HepG2 (cell line): ENCODE measurements around the gene MVK. TPM values are rescaled to one million over a fixed set of nuclear protein-coding genes. Genes with fewer than 3 reads are reported as not detected.

ENCODE experiments used
- ATAC-seq: fragments of 200-7000 bp; cut with Tn5 transposase; 3 replicates; pipeline ENCODE4 v1.9.1; 2020; ENCODE audit warnings: mild to moderate bottlenecking, moderate library complexity
- BruUV-seq: library from RNA; stranded (reverse); fragments of 400-500 nt; replicated peaks from 2 replicates; lab custom pipeline; 2021; lab: Mats Ljungman, UMichigan
- CTCF ChIA-PET: fragments of 300-600 bp; formaldehyde crosslinking; extraction: SDS; loops from one replicate; lab custom pipeline; 2021; ENCODE audit warnings: low total read pairs, inconsistent platforms, low intra/inter-chr PET ratio; lab: Yijun Ruan, JAX
- POLR2A ChIA-PET: fragments of 350-600 bp; sonication (Branson Sonifier 250); formaldehyde crosslinking; loops from one replicate; lab custom pipeline; 2020; ENCODE audit warnings: antibody characterized with exemption, inconsistent platforms; lab: Yijun Ruan, JAX
- DNase-seq: peaks from one replicate; pipeline ENCODE4 v3.0.0-alpha.2; 2015; ENCODE audit warnings: low spot score
- FAIRE-seq: peaks from 3 replicates; lab custom pipeline; 2011; peaks lifted over from hg19 to GRCh38; lab: Jason Lieb, UNC
- H2AFZ ChIP-seq: one replicate; pipeline ENCODE4 v1.6.1; 2011; ENCODE audit warnings: low read length, inconsistent platforms
- H3K27ac ChIP-seq: fragments of 300-600 bp; 3 replicates; pipeline ENCODE4 v1.8.0; 2011; ENCODE audit warnings: mixed run types, mild to moderate bottlenecking, mixed read lengths, low read length, inconsistent platforms; ENCODE audit not compliant: insufficient read depth; ENCODE audit errors: extremely low read length
- H3K27me3 ChIP-seq, 2 experiments: fragments of 200-600 bp in 1 of 2; 2 replicates in 1 of 2; 3 replicates in 1 of 2; pipeline versions ENCODE4 v1.6.0 to v1.8.0; 2011; ENCODE audit warnings: low read length in 2 of 2, mild to moderate bottlenecking in 2 of 2, moderate library complexity in 2 of 2, inconsistent platforms in 1 of 2; ENCODE audit not compliant: insufficient read depth in 2 of 2, control insufficient read depth in 1 of 2
- H3K36me3 ChIP-seq, 2 experiments: fragments of 200-600 bp in 1 of 2; replicated peaks in 1 of 2; 2 replicates in 1 of 2; 3 replicates in 1 of 2; pipeline versions ENCODE4 v1.5.1 to v1.8.0; 2011; ENCODE audit warnings: low read length in 2 of 2, inconsistent platforms in 1 of 2; ENCODE audit not compliant: insufficient read depth in 2 of 2, control insufficient read depth in 1 of 2
- H3K4me1 ChIP-seq: 2 replicates; pipeline ENCODE4 v1.5.1; 2012; ENCODE audit warnings: low read length, inconsistent platforms; ENCODE audit not compliant: insufficient read depth
- H3K4me2 ChIP-seq: 2 replicates; pipeline ENCODE4 v1.6.0; 2011; ENCODE audit warnings: low read depth, low read length, inconsistent platforms
- H3K4me3 ChIP-seq, 3 experiments: fragments of 200-600 bp in 1 of 3; sonication (generic), shearing (Covaris generic) in 1 of 3; replicated peaks in 1 of 3; 2 replicates each; pipeline ENCODE4 v1.5.1; 2011 to 2016; ENCODE audit warnings: low read length in 3 of 3, inconsistent platforms in 2 of 3, low read depth in 2 of 3, mild to moderate bottlenecking in 2 of 3, control low read depth in 1 of 3, mixed read lengths in 1 of 3; ENCODE audit not compliant: insufficient read depth in 1 of 3
- H3K79me2 ChIP-seq: one replicate; pipeline ENCODE4 v1.6.1; 2011; ENCODE audit warnings: low read length, inconsistent platforms; ENCODE audit not compliant: insufficient read depth
- H3K9ac ChIP-seq: 2 replicates; pipeline ENCODE4 v1.6.0; 2011; ENCODE audit warnings: mild to moderate bottlenecking, low read depth, low read length, inconsistent platforms; ENCODE audit not compliant: insufficient read depth
- H3K9me3 ChIP-seq: 2 replicates; pipeline ENCODE4 v1.5.1; 2012; ENCODE audit warnings: mild to moderate bottlenecking, low read length
- H4K20me1 ChIP-seq: 2 replicates; pipeline ENCODE4 v1.6.0; 2011; ENCODE audit warnings: inconsistent platforms, mild to moderate bottlenecking, low read length, moderate library complexity; ENCODE audit not compliant: insufficient read depth
- ESRRA ChIP-seq: sonication (generic); formaldehyde crosslinking; IDR thresholded peaks from 2 replicates; pipeline ENCODE4 v1.5.1; 2020; ENCODE audit warnings: mild to moderate bottlenecking, low read depth, missing genetic modification reagents
- FOSL2 ChIP-seq: sonication (generic); formaldehyde crosslinking; IDR thresholded peaks from 2 replicates; pipeline ENCODE4 v1.4.0; 2020; ENCODE audit warnings: missing genetic modification reagents
- KDM2A ChIP-seq: sonication (generic); formaldehyde crosslinking; IDR thresholded peaks from 2 replicates; pipeline ENCODE4 v1.4.0; 2020; ENCODE audit warnings: low read depth, missing genetic modification reagents, borderline replicate concordance
- KLF13 ChIP-seq: sonication (generic); formaldehyde crosslinking; IDR thresholded peaks from 2 replicates; pipeline ENCODE4 v1.4.0; 2020; ENCODE audit warnings: mild to moderate bottlenecking, missing genetic modification reagents
- NFKB2 ChIP-seq: sonication (generic); formaldehyde crosslinking; IDR thresholded peaks from 2 replicates; pipeline ENCODE4 v1.4.0; 2020; ENCODE audit warnings: missing genetic modification reagents, borderline replicate concordance
- REXO4 ChIP-seq: sonication (generic); formaldehyde crosslinking; IDR thresholded peaks from 2 replicates; pipeline ENCODE4 v1.8.0; 2022; ENCODE audit warnings: missing genetic modification reagents, mild to moderate bottlenecking, borderline replicate concordance
- RFX5 ChIP-seq: IDR thresholded peaks from 2 replicates; pipeline ENCODE4 v1.6.1; 2011; ENCODE audit warnings: low read depth, low read length, improper control_type of control experiment
- SMAD3 ChIP-seq: sonication (generic); formaldehyde crosslinking; IDR thresholded peaks from 2 replicates; pipeline ENCODE4 v1.4.0; 2020; ENCODE audit warnings: missing genetic modification reagents
- SMARCC2 ChIP-seq: fragments of 450-650 bp; IDR thresholded peaks from 2 replicates; pipeline ENCODE4 v1.6.1; 2017; ENCODE audit warnings: antibody characterized with exemption, mild to moderate bottlenecking
- ZFP41 ChIP-seq: sonication (generic); formaldehyde crosslinking; IDR thresholded peaks from 2 replicates; pipeline ENCODE4 v1.4.0; 2020; ENCODE audit warnings: mild to moderate bottlenecking, missing genetic modification reagents, borderline replicate concordance
- ZNF766 ChIP-seq: sonication (generic); formaldehyde crosslinking; IDR thresholded peaks from 2 replicates; pipeline ENCODE4 v1.5.0; 2020; ENCODE audit warnings: missing genetic modification reagents, borderline replicate concordance
- ZNF879 ChIP-seq: sonication (generic); formaldehyde crosslinking; IDR thresholded peaks from 2 replicates; pipeline ENCODE4 v1.8.1; 2023; ENCODE audit warnings: missing genetic modification reagents
- WGBS: methylation state at CpG from one replicate; pipeline ENCODE4 v1.1.6; 2017; ENCODE audit warnings: low lambda C conversion rate; 5-methylcytosine and 5-hydroxymethylcytosine counted together
- in situ Hi-C: cut with HindIII; loops from 2 replicates; pipeline ENCODE4 v1.10.0; 2017; ENCODE audit warnings: low pct_unique_long_range_greater_than_20kb; ENCODE audit not compliant: extremely low pct_ligation_motif_present
- intact Hi-C: fragments of 100-400 bp; cut with micrococcal nuclease; formaldehyde crosslinking; loops from one replicate; pipeline ENCODE4 v1.10.0; 2022; ENCODE audit not compliant: unreplicated experiment
- polyA plus RNA-seq, 8 experiments: library from polyadenylated mRNA; depleted of rRNA in 3 of 8; stranded (reverse) in 7 of 8; unstranded in 1 of 8; fragments of >200 nt; fragmentation: Illumina TruSeq in 4 of 8; extraction: Trizol in 4 of 8; gene quantifications; 2 replicates each; pipeline versions ENCODE4 v1.2.1 to v1.2.3, GENCODE V29; 2011 to 2016; ENCODE audit warnings: low read depth in 4 of 8, missing spikeins in 1 of 8, mixed read lengths in 1 of 8; ENCODE audit not compliant: insufficient read depth in 1 of 8
- total RNA-seq, 5 experiments: library from RNA; depleted of rRNA; stranded (reverse); fragments of >200 nt; fragmentation: Illumina TruSeq; extraction: Trizol; gene quantifications; 2 replicates each; pipeline ENCODE4 v1.2.3, GENCODE V29; 2016; ENCODE audit warnings: low read depth in 1 of 5
- TF ChIP-seq, protein P1 (sequence below): sonication (generic); formaldehyde crosslinking; conservative IDR thresholded peaks from 2 replicates; pipeline ENCODE4 v1.4.0; 2020; ENCODE audit warnings: missing genetic modification reagents
- TF ChIP-seq, protein P2 (sequence below): sonication (generic); formaldehyde crosslinking; IDR thresholded peaks from 2 replicates; pipeline ENCODE4 v1.4.0; 2020; ENCODE audit warnings: mild to moderate bottlenecking, missing genetic modification reagents
- TF ChIP-seq, protein P3 (sequence below): sonication (generic); formaldehyde crosslinking; IDR thresholded peaks from 2 replicates; pipeline ENCODE4 v1.4.0; 2020; ENCODE audit warnings: missing genetic modification reagents
- TF ChIP-seq, protein P4 (sequence below): sonication (generic); formaldehyde crosslinking; IDR thresholded peaks from 2 replicates; pipeline ENCODE4 v1.9.0; 2022; ENCODE audit warnings: low read depth, missing genetic modification reagents

Gene MVK
- total and polyA plus RNA-seq, 2 of the 13 experiments (the other 11 are each of a cell fraction or from before 2014, with no cell fraction given): 11.6 to 66.9 TPM

DNA sequence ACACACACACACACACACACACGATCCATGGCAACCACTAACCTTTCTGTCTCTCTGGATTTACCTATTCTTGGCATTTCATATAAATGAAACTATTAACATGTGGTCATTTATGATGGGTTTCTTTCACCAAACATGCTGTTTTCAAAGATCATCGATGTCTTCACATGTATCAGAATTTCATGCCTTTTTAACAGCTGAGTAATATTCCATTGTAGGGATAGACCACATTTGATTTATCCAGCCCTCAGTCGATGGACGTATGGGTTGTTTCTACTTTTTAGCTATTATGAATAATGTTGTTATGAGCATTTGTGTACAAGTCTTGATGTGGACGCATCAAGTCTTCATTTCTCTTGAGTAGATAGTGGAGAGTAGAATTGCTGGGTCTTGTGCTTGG is 56.5 kb downstream of the MVK start:
- Histone ChIP-seq H3K9me3 (0 out of 2 replicates have a peak, but pooled peaks cover 4% of the 10 kb centered on the region), H4K20me1 (no peaks in the 10 kb centered on the region), H2AFZ (no peak overlapping the region), H3K27me3 (peaks cover 0 to 17% of the 10 kb centered on the region in 2 experiments; a peak in 2 of 5 replicates), H3K4me1 (no peaks in the 10 kb centered on the region), H3K27ac (no peak overlapping the region), H3K79me2 (no peaks in the 10 kb centered on the region), H3K9ac (no peak overlapping the region), H3K4me3 (no peak overlapping the region), H3K36me3 (no peaks in the 10 kb centered on the region), H3K4me2 (no peak overlapping the region)
- CTCF ChIA-PET: no interaction called here
- no peak for ATAC-seq
- in situ Hi-C loops: no loop called here
- WGBS: 26% methylated on average over 5 of the region's 5 CpGs
- intact Hi-C loops: no loop called here
- POLR2A ChIA-PET: interaction anchor here (0.6 kb wide), 1 partner anchor 321 kb away, joined by 3 read pairs; no protein-coding TSS in a partner anchor
- TF ChIP-seq, protein P1, sequence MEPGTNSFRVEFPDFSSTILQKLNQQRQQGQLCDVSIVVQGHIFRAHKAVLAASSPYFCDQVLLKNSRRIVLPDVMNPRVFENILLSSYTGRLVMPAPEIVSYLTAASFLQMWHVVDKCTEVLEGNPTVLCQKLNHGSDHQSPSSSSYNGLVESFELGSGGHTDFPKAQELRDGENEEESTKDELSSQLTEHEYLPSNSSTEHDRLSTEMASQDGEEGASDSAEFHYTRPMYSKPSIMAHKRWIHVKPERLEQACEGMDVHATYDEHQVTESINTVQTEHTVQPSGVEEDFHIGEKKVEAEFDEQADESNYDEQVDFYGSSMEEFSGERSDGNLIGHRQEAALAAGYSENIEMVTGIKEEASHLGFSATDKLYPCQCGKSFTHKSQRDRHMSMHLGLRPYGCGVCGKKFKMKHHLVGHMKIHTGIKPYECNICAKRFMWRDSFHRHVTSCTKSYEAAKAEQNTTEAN: no peak
- TF ChIP-seq NFKB2 (CRISPR knock-in tag) (no peak), ZNF766 (no peak), ESRRA (CRISPR knock-in tag) (no peak), ZNF879 (no peak), KLF13 (no peak), SMAD3 (CRISPR knock-in tag) (no peak), KDM2A (no peak), ZFP41 (CRISPR knock-in tag) (no peak), SMARCC2 (no peak), FOSL2 (CRISPR knock-in tag) (no peak), RFX5 (no peak), REXO4 (CRISPR knock-in tag) (no peak)
- TF ChIP-seq, protein P2, sequence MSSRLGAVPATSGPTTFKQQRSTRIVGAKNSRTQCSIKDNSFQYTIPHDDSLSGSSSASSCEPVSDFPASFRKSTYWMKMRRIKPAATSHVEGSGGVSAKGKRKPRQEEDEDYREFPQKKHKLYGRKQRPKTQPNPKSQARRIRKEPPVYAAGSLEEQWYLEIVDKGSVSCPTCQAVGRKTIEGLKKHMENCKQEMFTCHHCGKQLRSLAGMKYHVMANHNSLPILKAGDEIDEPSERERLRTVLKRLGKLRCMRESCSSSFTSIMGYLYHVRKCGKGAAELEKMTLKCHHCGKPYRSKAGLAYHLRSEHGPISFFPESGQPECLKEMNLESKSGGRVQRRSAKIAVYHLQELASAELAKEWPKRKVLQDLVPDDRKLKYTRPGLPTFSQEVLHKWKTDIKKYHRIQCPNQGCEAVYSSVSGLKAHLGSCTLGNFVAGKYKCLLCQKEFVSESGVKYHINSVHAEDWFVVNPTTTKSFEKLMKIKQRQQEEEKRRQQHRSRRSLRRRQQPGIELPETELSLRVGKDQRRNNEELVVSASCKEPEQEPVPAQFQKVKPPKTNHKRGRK (CRISPR knock-in tag): no peak
- TF ChIP-seq, protein P3, sequence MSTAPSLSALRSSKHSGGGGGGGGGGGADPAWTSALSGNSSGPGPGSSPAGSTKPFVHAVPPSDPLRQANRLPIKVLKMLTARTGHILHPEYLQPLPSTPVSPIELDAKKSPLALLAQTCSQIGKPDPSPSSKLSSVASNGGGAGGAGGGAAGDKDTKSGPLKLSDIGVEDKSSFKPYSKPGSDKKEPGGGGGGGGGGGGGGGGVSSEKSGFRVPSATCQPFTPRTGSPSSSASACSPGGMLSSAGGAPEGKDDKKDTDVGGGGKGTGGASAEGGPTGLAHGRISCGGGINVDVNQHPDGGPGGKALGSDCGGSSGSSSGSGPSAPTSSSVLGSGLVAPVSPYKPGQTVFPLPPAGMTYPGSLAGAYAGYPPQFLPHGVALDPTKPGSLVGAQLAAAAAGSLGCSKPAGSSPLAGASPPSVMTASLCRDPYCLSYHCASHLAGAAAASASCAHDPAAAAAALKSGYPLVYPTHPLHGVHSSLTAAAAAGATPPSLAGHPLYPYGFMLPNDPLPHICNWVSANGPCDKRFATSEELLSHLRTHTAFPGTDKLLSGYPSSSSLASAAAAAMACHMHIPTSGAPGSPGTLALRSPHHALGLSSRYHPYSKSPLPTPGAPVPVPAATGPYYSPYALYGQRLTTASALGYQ (CRISPR knock-in tag): no peak
- TF ChIP-seq, protein P4, sequence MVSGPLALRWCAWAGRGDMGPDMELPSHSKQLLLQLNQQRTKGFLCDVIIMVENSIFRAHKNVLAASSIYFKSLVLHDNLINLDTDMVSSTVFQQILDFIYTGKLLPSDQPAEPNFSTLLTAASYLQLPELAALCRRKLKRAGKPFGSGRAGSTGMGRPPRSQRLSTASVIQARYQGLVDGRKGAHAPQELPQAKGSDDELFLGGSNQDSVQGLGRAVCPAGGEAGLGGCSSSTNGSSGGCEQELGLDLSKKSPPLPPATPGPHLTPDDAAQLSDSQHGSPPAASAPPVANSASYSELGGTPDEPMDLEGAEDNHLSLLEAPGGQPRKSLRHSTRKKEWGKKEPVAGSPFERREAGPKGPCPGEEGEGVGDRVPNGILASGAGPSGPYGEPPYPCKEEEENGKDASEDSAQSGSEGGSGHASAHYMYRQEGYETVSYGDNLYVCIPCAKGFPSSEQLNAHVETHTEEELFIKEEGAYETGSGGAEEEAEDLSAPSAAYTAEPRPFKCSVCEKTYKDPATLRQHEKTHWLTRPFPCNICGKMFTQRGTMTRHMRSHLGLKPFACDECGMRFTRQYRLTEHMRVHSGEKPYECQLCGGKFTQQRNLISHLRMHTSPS: no peak
- BruUV-seq: no TSS peak
- FAIRE-seq: no peak
- no peak for DNase-seq
